Ishikawa (cell line): ENCODE measurements around the gene PCDH8.

Source experiments
- CEBPB ChIP-seq: IDR thresholded peaks from 2 replicates; pipeline ENCODE4 v1.6.1; 2012
- CREB1 ChIP-seq: IDR thresholded peaks from 2 replicates; pipeline ENCODE4 v1.6.1; 2012; ENCODE audit warnings: low read depth
- EGR1 ChIP-seq: IDR thresholded peaks from 2 replicates; pipeline ENCODE4 v1.6.1; 2012
- EP300 ChIP-seq: IDR thresholded peaks from 2 replicates; pipeline ENCODE4 v1.6.1; 2012; ENCODE audit warnings: borderline replicate concordance
- FOXM1 ChIP-seq: IDR thresholded peaks from 2 replicates; pipeline ENCODE4 v1.6.1; 2012; ENCODE audit warnings: low read depth, borderline replicate concordance
- RAD21 ChIP-seq: IDR thresholded peaks from 2 replicates; pipeline ENCODE4 v1.6.1; 2012; ENCODE audit warnings: low read depth
- TAF1 ChIP-seq: IDR thresholded peaks from 2 replicates; pipeline ENCODE4 v1.6.1; 2012; ENCODE audit warnings: low read depth, mild to moderate bottlenecking
- TCF12 ChIP-seq: IDR thresholded peaks from 2 replicates; pipeline ENCODE4 v1.6.1; 2012; ENCODE audit warnings: low read depth
- TEAD4 ChIP-seq: IDR thresholded peaks from 2 replicates; pipeline ENCODE4 v1.6.1; 2012
- YY1 ChIP-seq: IDR thresholded peaks from 2 replicates; pipeline ENCODE4 v1.6.1; 2012; ENCODE audit warnings: low read depth
- TF ChIP-seq, protein P1 (sequence below): IDR thresholded peaks from 2 replicates; pipeline ENCODE4 v1.6.1; 2012; ENCODE audit warnings: low read depth, mild to moderate bottlenecking
- TF ChIP-seq, protein P2 (sequence below): IDR thresholded peaks from 2 replicates; pipeline ENCODE4 v1.6.1; 2012

DNA sequence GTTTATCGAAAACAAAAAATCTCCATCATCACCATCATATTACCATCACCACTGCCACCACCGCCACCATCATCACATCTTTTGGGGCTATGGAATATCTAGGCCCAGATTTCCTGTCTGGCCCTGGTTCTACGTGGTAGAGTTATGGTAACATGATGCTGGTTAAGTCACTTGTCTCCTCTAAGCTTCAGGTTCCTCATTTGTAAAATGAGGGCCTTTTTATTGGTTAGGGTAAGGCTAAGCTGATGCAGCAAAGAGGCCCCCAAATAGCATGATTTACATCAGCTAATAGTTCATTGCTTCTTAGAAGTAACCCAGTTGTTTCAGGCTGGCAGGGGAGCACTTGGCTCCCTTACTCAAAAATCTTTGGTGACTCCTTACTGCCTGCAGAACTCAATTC lies 37.9 kb downstream of the PCDH8 start:
- TF ChIP-seq YY1, result no peak
- no peak for TF ChIP-seq CREB1
- no peak for TF ChIP-seq TAF1
- no peak for TF ChIP-seq CEBPB
- TF ChIP-seq, protein P1, sequence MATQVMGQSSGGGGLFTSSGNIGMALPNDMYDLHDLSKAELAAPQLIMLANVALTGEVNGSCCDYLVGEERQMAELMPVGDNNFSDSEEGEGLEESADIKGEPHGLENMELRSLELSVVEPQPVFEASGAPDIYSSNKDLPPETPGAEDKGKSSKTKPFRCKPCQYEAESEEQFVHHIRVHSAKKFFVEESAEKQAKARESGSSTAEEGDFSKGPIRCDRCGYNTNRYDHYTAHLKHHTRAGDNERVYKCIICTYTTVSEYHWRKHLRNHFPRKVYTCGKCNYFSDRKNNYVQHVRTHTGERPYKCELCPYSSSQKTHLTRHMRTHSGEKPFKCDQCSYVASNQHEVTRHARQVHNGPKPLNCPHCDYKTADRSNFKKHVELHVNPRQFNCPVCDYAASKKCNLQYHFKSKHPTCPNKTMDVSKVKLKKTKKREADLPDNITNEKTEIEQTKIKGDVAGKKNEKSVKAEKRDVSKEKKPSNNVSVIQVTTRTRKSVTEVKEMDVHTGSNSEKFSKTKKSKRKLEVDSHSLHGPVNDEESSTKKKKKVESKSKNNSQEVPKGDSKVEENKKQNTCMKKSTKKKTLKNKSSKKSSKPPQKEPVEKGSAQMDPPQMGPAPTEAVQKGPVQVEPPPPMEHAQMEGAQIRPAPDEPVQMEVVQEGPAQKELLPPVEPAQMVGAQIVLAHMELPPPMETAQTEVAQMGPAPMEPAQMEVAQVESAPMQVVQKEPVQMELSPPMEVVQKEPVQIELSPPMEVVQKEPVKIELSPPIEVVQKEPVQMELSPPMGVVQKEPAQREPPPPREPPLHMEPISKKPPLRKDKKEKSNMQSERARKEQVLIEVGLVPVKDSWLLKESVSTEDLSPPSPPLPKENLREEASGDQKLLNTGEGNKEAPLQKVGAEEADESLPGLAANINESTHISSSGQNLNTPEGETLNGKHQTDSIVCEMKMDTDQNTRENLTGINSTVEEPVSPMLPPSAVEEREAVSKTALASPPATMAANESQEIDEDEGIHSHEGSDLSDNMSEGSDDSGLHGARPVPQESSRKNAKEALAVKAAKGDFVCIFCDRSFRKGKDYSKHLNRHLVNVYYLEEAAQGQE, result no peak
- no peak for TF ChIP-seq EP300
- TF ChIP-seq RAD21, result no peak
- TF ChIP-seq EGR1, result no peak
- TF ChIP-seq, protein P2, sequence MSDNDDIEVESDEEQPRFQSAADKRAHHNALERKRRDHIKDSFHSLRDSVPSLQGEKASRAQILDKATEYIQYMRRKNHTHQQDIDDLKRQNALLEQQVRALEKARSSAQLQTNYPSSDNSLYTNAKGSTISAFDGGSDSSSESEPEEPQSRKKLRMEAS, result no peak
- no peak for TF ChIP-seq TCF12
- no peak for TF ChIP-seq TEAD4
- TF ChIP-seq FOXM1, result no peak
